Measurements from ENCODE around the gene LY86. TPM values are rescaled to one million over a fixed set of nuclear protein-coding genes. Genes with fewer than 3 reads are reported as not detected.
A peak's percentile ranks its signal among the peaks of the same experiment; 100 is the strongest.

The LY86 gene
- total and polyA plus RNA-seq, 9 of the 15 experiments (the other 6 are each of a cell fraction or from before 2014, with no cell fraction given) = 0.08 to 0.20 TPM; not detected in 7

- TF ChIP-seq, protein P1, sequence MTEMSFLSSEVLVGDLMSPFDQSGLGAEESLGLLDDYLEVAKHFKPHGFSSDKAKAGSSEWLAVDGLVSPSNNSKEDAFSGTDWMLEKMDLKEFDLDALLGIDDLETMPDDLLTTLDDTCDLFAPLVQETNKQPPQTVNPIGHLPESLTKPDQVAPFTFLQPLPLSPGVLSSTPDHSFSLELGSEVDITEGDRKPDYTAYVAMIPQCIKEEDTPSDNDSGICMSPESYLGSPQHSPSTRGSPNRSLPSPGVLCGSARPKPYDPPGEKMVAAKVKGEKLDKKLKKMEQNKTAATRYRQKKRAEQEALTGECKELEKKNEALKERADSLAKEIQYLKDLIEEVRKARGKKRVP (CRISPR knock-in tag; IDR thresholded peaks at IDR 0.05) = peak; percentile 72; the same call in 1 of the 2 replicates
- TF ChIP-seq BCLAF1 (IDR thresholded peaks at IDR 0.05; ENCODE audit: borderline replicate concordance in 1 of 2, control insufficient read depth in 1 of 2, low read depth in 2 of 2, low read length in 1 of 2) = no peak
- TF ChIP-seq CTBP1 (IDR thresholded peaks at IDR 0.05; ENCODE audit: borderline replicate concordance) = 0 out of 2 replicates have a peak, but pooled peaks have one; percentile 16
- 0 out of 2 replicates have a peak, but pooled peaks have one; percentile 49 for TF ChIP-seq ZNF175 (CRISPR knock-in tag; IDR thresholded peaks at IDR 0.05; ENCODE audit: low read depth)
- TF ChIP-seq, protein P2, sequence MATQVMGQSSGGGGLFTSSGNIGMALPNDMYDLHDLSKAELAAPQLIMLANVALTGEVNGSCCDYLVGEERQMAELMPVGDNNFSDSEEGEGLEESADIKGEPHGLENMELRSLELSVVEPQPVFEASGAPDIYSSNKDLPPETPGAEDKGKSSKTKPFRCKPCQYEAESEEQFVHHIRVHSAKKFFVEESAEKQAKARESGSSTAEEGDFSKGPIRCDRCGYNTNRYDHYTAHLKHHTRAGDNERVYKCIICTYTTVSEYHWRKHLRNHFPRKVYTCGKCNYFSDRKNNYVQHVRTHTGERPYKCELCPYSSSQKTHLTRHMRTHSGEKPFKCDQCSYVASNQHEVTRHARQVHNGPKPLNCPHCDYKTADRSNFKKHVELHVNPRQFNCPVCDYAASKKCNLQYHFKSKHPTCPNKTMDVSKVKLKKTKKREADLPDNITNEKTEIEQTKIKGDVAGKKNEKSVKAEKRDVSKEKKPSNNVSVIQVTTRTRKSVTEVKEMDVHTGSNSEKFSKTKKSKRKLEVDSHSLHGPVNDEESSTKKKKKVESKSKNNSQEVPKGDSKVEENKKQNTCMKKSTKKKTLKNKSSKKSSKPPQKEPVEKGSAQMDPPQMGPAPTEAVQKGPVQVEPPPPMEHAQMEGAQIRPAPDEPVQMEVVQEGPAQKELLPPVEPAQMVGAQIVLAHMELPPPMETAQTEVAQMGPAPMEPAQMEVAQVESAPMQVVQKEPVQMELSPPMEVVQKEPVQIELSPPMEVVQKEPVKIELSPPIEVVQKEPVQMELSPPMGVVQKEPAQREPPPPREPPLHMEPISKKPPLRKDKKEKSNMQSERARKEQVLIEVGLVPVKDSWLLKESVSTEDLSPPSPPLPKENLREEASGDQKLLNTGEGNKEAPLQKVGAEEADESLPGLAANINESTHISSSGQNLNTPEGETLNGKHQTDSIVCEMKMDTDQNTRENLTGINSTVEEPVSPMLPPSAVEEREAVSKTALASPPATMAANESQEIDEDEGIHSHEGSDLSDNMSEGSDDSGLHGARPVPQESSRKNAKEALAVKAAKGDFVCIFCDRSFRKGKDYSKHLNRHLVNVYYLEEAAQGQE (IDR thresholded peaks at IDR 0.05; ENCODE audit: borderline replicate concordance) = peak; percentile 22; the same call in 1 of the 2 replicates
- TF ChIP-seq, protein P2 (CRISPR knock-in tag; IDR thresholded peaks at IDR 0.05; ENCODE audit: low read depth) = no peak
- TF ChIP-seq CEBPG (CRISPR knock-in tag; IDR thresholded peaks at IDR 0.05) = no peak
- TF ChIP-seq CEBPG (tag; conservative IDR thresholded peaks at IDR 0.05 in 1 of 2, IDR thresholded peaks at IDR 0.05 in 1 of 2) = peak; percentile 72 to 95
Measured at GRCh38 chr6:6560909-6561308, 27.6 kb upstream of the LY86 start (continued).
